SU-DHL-6 (cell line): ENCODE results near the gene EFCAB8.

ENCODE experiments used
- H2AFZ ChIP-seq: fragments of 200-600 bp; sonication (generic); 2 replicates; pipeline ENCODE4 v1.6.1; 2014; ENCODE audit warnings: low read depth, mild to moderate bottlenecking, moderate library complexity, mixed read lengths, antibody characterized with exemption, low read length; ENCODE audit not compliant: severe bottlenecking
- H3F3A ChIP-seq: fragments of 200-600 bp; shearing (Covaris generic); 2 replicates; pipeline ENCODE4 v1.6.0; 2016; ENCODE audit warnings: antibody characterized with exemption, mild to moderate bottlenecking; ENCODE audit not compliant: insufficient read depth
- H3K27ac ChIP-seq: fragments of 200-600 bp; sonication (generic); 2 replicates; pipeline ENCODE4 v1.5.1; 2016; ENCODE audit warnings: low read depth, mild to moderate bottlenecking, low read length, moderate library complexity, mixed read lengths
- H3K27me3 ChIP-seq: fragments of 200-600 bp; sonication (generic), shearing (Covaris generic); 2 replicates; pipeline ENCODE4 v1.6.0; 2014; ENCODE audit warnings: mild to moderate bottlenecking, low read length
- H3K36me3 ChIP-seq: fragments of 200-600 bp; sonication (generic); 2 replicates; pipeline ENCODE4 v1.6.1; 2014; ENCODE audit warnings: mild to moderate bottlenecking, low read length, mixed read lengths
- H3K4me2 ChIP-seq: fragments of 300-600, 200-600 bp; shearing (Covaris generic), sonication (generic); 2 replicates; pipeline ENCODE4 v1.6.0; 2014; ENCODE audit warnings: low read length, low read depth, mild to moderate bottlenecking; ENCODE audit not compliant: poor library complexity, severe bottlenecking
- H3K4me3 ChIP-seq: fragments of 200-600 bp; sonication (generic); 2 replicates; pipeline ENCODE4 v1.5.1; 2014; ENCODE audit warnings: antibody characterized with exemption, low read length, mild to moderate bottlenecking, mixed read lengths; ENCODE audit not compliant: insufficient read depth, poor library complexity, severe bottlenecking
- H3K79me2 ChIP-seq: fragments of 200-600 bp; sonication (generic); 2 replicates; pipeline ENCODE4 v1.6.1; 2014; ENCODE audit warnings: mild to moderate bottlenecking, low read length, moderate library complexity; ENCODE audit not compliant: insufficient read depth
- H3K9ac ChIP-seq: fragments of 200-600 bp; sonication (generic); 2 replicates; pipeline ENCODE4 v1.7.0; 2014; ENCODE audit warnings: mild to moderate bottlenecking, low read length
- H3K9me2 ChIP-seq: fragments of 200-600 bp; sonication (generic); replicated peaks from 2 replicates; pipeline ENCODE4 v1.6.1; 2014; ENCODE audit warnings: low read length; ENCODE audit not compliant: insufficient read depth
- H3K9me3 ChIP-seq: fragments of 200-600 bp; sonication (generic); 2 replicates; pipeline ENCODE4 v1.6.1; 2014; ENCODE audit warnings: low read length, mixed read lengths; ENCODE audit not compliant: insufficient read depth
- H4K20me1 ChIP-seq: fragments of 200-600 bp; sonication (generic); 2 replicates; pipeline ENCODE4 v1.6.1; 2014; ENCODE audit warnings: low read depth, mild to moderate bottlenecking, antibody characterized with exemption, low read length, moderate library complexity, mixed read lengths
- CTCF ChIP-seq: fragments of 200-600 bp; sonication (generic); IDR thresholded peaks from one replicate; pipeline ENCODE4 v1.5.1; 2017; ENCODE audit warnings: antibody characterized with exemption, mild to moderate bottlenecking, low read length, moderate library complexity; ENCODE audit not compliant: insufficient read depth, poor library complexity, severe bottlenecking
- EZH2phosphoT487 ChIP-seq: fragments of 200-600 bp; sonication (generic), shearing (Covaris generic); conservative IDR thresholded peaks from 2 replicates; pipeline ENCODE4 v1.6.1; 2018; ENCODE audit warnings: mild to moderate bottlenecking, antibody characterized with exemption, low read length, moderate library complexity, mixed read lengths

The EFCAB8 gene

GRCh38 chr20:32918296-32918695 is 59.6 kb downstream of the EFCAB8 start:
- Histone ChIP-seq H3K36me3 (0 out of 2 replicates have a peak, but pooled peaks cover 2% of the 10 kb centered on the region), H3K9me2 (no peaks in the 10 kb centered on the region), H3K9ac (no peak overlapping the region), H3K27ac (no peak overlapping the region), H3K79me2 (no peaks in the 10 kb centered on the region), H3K4me2 (no peak overlapping the region), H2AFZ (no peak overlapping the region), H3F3A (no peaks in the 10 kb centered on the region), H3K9me3 (peaks cover 12% of the 10 kb centered on the region; the same call in 1 of the 2 replicates), H3K27me3 (0 out of 2 replicates have a peak, but pooled peaks cover 3% of the 10 kb centered on the region), H3K4me3 (no peak overlapping the region), H4K20me1 (no peaks in the 10 kb centered on the region)
- TF ChIP-seq EZH2phosphoT487 (no peak), CTCF (no peak)

GRCh38 chr20:32918751-32919150 is 60.0 kb downstream of the EFCAB8 start:
- TF ChIP-seq CTCF (no peak), EZH2phosphoT487 (no peak)
- Histone ChIP-seq H3K4me2 (no peak overlapping the region), H3K27me3 (0 out of 2 replicates have a peak, but pooled peaks cover 3% of the 10 kb centered on the region), H2AFZ (no peak overlapping the region), H3K4me3 (no peak overlapping the region), H3K9me2 (no peaks in the 10 kb centered on the region), H3K9me3 (peaks cover 12% of the 10 kb centered on the region; the same call in 1 of the 2 replicates), H3K9ac (no peak overlapping the region), H4K20me1 (no peaks in the 10 kb centered on the region), H3K36me3 (0 out of 2 replicates have a peak, but pooled peaks cover 2% of the 10 kb centered on the region), H3K27ac (no peak overlapping the region), H3F3A (no peaks in the 10 kb centered on the region), H3K79me2 (no peaks in the 10 kb centered on the region)

GRCh38 chr20:32920066-32920465 is 61.3 kb downstream of the EFCAB8 start:
- H3K4me2 ChIP-seq = no peak overlapping the region
- no peaks in the 10 kb centered on the region for H4K20me1 ChIP-seq
- H3F3A ChIP-seq = no peaks in the 10 kb centered on the region
- no peak overlapping the region for H3K9ac ChIP-seq
- no peaks in the 10 kb centered on the region for H3K9me2 ChIP-seq
- no peak for TF ChIP-seq CTCF
- TF ChIP-seq EZH2phosphoT487 = no peak
- H3K4me3 ChIP-seq = no peak overlapping the region
- H3K36me3 ChIP-seq = 0 out of 2 replicates have a peak, but pooled peaks cover 2% of the 10 kb centered on the region
- no peaks in the 10 kb centered on the region for H3K79me2 ChIP-seq
- H3K9me3 ChIP-seq = peaks cover 11% of the 10 kb centered on the region; the same call in 1 of the 2 replicates
- 0 out of 2 replicates have a peak, but pooled peaks cover 3% of the 10 kb centered on the region for H3K27me3 ChIP-seq
- H2AFZ ChIP-seq = no peak overlapping the region
- H3K27ac ChIP-seq = no peak overlapping the region
